ENCODE data around the gene IRAK1.
"Not testable (repeated sequence)": the region's sequence is repeated elsewhere in the genome, so short reads cannot be mapped to it uniquely, and the experiment has no call there.

Gene IRAK1

GRCh38 chrX:153993978-153994377 lies 25.7 kb downstream of the IRAK1 start:
- no peak for DNase-seq

GRCh38 chrX:153993079-153993478 lies 26.6 kb downstream of the IRAK1 start:
- DNase-seq, result no peak

- no peak for DNase-seq
These were observed 27.5 kb downstream of the IRAK1 start for GRCh38 chrX:153992180-153992579.

GRCh38 chrX:153991013-153991580 lies 28.6 kb downstream of the IRAK1 start:
- DNase-seq, result no peak

GRCh38 chrX:153989973-153990655 lies 29.6 kb downstream of the IRAK1 start:
- DNase-seq, result no peak

- no peak for DNase-seq
These were observed 31.2 kb downstream of the IRAK1 start for GRCh38 chrX:153988493-153988892.

- no peak for DNase-seq
These were observed 35.1 kb downstream of the IRAK1 start for GRCh38 chrX:153984351-153985178.

- no peak for DNase-seq
These were observed 36.3 kb downstream of the IRAK1 start for GRCh38 chrX:153983321-153983801.

- DNase-seq, result no peak
These were observed 37.8 kb downstream of the IRAK1 start for GRCh38 chrX:153981771-153982533.

- no peak for DNase-seq
These were observed 38.5 kb downstream of the IRAK1 start for GRCh38 chrX:153981231-153981630.

- DNase-seq, result not testable (repeated sequence)
These were observed 39.3 kb downstream of the IRAK1 start for GRCh38 chrX:153980394-153980793.

GRCh38 chrX:153974726-153975286 lies 44.9 kb downstream of the IRAK1 start:
- no peak for DNase-seq

GRCh38 chrX:153974003-153974725 lies 45.5 kb downstream of the IRAK1 start:
- DNase-seq, result no peak

GRCh38 chrX:153973127-153974002 lies 46.3 kb downstream of the IRAK1 start:
- no peak for DNase-seq

GRCh38 chrX:153972368-153973126 lies 47.2 kb downstream of the IRAK1 start, which contains the start of gene TMEM187:
Gene TMEM187, plus strand, starts transcription at chrX:153972754. Its CDS starts 9,309 bp downstream, at chrX:153982063.
- DNase-seq, result peak; percentile 88 to 94

GRCh38 chrX:153971450-153972367 lies 48.0 kb downstream of the IRAK1 start, which contains the start of gene HCFC1:
Gene HCFC1, minus strand, starts transcription at chrX:153971818. Its CDS starts 978 bp downstream, at chrX:153970840.
- peak; percentile 87 to 95 for DNase-seq

GRCh38 chrX:153971124-153971449 lies 48.6 kb downstream of the IRAK1 start:
- DNase-seq, result peak; percentile 60 to 69

GRCh38 chrX:153970357-153971123 lies 49.2 kb downstream of the IRAK1 start:
- no peak for DNase-seq

Data from NCI-H1930 (cell line).